Activated gamma-delta T cell treated with Interleukin-2 at 50 U/mL for 16 hours (primary cell): ENCODE measurements around the gene APLP1.
"Not testable (repeated sequence)": the region's sequence is repeated elsewhere in the genome, so short reads cannot be mapped to it uniquely, and the experiment has no call there.

Experiments
- DNase-seq: peaks from one replicate; pipeline ENCODE4 v3.0.0-alpha.2; 2020

APLP1 gene

DNA sequence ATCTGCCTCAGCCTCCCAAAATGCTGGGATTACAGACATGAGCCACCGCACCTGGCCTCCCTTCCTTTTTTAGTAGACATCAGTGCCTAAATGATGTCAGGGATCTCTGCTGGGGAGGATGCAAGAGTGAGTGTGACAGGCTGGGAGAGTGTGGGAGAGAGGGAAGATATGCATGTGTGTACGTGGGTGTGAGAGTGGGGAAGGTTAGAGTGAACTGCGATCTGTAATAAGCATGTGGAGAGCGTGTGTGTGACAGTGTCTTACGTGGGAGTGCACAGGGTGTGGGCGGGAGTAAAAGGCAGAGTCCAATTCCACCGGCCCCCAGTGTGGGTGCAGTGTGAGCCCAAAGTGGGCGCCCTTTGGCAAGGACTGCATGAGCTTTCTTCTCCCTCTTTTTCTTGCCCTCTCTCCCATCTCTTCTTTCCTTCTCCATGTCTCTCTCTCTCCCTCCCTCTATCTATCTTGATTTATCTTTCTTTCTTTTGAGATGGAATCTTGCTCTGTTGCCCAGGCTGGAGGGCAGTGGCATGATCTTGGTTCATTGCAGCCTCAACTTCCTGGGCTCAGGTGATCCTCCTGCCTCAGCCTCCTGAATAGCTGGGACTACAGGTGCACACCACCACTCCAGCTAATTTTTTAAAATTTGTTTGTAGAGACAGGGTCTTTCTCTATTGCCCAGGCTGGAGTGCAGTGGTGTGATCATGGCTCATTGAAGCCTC, 15.2 kb upstream of the APLP1 start:
- DNase-seq: no peak

DNA sequence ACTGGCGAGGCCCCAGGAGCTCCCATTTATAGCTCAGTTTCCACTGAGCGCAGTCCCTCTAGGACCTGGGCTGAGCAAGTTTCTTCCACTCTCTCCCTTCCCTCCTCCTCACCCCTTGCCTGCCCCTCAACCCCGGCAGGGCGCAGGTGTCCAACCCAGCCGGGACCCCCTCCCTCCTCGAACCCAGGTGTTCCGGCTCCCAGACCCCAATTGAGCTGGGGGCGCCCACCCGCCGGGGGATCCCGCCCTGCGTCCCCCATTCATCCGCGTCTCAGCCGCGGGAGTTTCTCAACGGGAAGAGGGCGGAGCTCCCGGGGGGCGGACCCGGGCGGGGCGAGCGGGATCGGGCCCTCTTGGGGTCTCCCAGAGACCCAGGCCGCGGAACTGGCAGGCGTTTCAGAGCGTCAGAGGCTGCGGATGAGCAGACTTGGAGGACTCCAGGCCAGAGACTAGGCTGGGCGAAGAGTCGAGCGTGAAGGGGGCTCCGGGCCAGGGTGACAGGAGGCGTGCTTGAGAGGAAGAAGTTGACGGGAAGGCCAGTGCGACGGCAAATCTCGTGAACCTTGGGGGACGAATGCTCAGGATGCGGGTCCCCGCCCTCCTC, 11.7 kb upstream of the APLP1 start, which contains the start of gene KIRREL2:
KIRREL2 (plus strand) TSS at position 366 of the 604 bp plus-strand sequence; CDS start at position 575, 209 bp downstream.
- DNase-seq: no peak

DNA sequence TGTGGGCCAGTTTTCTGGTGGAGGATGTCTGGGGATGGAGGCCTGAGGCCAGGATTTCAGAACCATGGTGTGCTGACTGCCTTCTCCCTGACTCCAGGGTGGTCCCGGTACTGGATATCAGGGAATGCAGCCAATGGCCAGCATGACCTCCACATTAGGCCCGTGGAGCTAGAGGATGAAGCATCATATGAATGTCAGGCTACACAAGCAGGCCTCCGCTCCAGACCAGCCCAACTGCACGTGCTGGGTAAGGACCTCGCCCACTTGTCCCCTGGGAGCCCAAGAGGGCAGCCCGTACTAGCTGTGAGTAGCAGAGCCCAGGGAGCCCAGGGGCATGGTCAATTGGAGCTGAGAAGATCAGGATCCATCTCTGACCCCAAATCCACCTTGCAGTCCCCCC, 10.1 kb upstream of the APLP1 start:
- DNase-seq: no peak

DNA sequence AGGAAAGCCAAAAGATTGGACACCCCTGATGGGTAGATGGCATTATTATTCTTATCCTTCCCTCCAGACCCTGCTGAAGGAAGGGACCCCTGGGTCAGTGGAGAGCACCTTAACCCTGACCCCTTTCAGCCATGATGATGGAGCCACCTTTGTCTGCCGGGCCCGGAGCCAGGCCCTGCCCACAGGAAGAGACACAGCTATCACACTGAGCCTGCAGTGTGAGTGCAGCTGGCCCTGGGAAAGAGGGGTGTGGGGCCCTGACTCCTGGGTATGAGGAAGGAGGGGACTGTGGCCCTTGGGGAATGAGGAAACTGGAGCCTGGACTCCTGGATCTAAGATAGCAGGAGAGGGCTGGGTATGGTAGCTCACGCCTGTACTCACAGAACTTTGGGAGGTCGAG, 9.0 kb upstream of the APLP1 start:
- no peak for DNase-seq

DNA sequence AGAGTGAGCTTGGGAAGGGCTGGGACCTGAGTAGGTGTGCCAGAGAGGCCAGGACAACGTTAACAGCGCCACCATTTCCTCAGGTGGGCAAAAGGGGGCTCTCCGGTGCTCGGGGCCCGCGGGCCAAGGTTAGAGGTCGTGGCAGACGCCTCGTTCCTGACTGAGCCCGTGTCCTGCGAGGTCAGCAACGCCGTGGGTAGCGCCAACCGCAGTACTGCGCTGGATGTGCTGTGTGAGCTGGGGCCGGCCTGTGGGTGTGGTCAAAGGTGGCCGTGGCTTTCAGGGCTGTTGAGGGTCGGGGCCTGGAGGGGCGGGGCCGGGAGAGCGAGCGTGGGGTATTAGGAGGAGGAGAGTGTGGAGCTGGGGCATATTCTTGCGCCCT, 7.9 kb upstream of the APLP1 start:
- DNase-seq: no peak

DNA sequence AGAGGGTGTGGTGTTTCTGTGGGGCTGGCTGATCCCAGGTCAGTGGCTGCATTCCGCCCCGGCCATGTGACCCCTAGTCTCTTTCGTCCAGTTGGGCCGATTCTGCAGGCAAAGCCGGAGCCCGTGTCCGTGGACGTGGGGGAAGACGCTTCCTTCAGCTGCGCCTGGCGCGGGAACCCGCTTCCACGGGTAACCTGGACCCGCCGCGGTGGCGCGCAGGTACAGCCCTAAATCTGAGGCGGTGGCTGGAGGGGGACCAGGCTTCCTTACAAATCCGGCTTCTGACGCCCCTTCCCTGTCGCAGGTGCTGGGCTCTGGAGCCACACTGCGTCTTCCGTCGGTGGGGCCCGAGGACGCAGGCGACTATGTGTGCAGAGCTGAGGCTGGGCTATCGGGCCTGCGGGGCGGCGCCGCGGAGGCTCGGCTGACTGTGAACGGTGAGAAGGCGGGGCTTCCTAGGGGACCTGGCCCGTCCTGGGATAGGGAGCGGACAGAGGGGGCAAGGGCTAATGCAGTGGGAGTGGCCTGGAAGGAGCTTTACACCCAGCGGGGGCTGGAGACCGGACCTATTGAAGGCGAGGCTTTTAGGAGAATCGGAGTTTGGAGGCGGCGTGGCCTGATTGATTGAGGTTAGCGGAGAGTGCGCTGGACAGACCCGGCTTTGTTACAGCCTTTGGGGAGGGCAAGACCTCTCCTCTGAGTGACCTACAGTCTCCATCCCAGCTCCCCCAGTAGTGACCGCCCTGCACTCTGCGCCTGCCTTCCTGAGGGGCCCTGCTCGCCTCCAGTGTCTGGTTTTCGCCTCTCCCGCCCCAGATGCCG, 7.3 kb upstream of the APLP1 start:
- no peak for DNase-seq

DNA sequence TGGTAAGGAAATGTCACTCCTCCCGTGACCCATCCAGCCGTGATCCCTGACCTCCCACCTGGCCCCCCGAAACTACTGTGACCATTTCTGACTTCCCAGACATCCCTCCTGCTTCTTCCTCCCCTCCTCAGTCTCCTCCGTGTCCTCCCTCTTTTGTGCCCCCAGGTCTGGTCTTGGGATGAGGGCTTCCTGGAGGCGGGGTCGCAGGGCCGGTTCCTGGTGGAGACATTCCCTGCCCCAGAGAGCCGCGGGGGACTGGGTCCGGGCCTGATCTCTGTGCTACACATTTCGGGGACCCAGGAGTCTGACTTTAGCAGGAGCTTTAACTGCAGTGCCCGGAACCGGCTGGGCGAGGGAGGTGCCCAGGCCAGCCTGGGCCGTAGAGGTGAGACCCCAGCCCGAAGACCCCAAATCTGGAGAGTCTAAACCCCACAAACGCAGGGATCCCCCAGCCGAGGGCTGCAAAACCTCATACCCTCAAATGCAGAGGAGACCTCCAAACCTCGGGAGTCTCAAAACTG, 6.7 kb upstream of the APLP1 start:
- no peak for DNase-seq

DNA sequence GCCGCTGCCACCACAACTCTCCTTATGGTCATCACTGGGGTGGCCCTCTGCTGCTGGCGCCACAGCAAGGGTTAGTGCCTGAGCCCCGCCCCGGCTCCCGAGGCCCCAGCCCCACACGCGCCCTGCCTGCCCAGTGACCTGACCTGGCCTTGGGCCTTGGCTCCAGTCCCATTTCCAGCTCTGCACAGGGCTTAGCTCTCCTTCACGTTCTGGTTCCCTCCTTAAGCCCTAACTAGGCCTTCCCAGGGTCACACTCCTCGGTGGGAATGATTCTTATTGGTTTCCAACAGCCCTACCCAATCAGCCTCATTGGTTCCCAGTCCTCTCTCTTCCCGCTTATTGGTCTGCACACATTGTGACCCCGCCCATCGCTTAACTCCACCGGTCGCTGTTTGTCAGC, 5.8 kb upstream of the APLP1 start:
- no peak for DNase-seq

DNA sequence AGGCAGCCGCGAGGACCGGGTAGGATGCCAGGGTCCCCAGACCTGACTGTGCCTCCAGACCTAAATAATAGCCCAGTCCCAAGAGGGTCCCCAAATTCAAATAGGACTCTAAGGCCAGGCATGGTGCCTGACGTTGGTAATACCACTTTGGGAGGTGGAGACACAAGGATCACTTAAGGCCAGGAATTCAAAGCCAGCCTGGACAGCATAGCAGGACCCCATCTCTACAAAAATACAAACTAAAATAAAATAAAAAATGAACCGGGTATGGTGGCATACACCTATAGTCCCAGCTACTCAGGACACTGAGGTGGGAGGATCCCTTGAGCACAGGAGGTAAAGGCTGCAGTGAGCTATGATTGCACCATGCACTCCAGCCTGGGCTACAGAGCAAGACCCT, 5.4 kb upstream of the APLP1 start:
- DNase-seq: no peak

DNA sequence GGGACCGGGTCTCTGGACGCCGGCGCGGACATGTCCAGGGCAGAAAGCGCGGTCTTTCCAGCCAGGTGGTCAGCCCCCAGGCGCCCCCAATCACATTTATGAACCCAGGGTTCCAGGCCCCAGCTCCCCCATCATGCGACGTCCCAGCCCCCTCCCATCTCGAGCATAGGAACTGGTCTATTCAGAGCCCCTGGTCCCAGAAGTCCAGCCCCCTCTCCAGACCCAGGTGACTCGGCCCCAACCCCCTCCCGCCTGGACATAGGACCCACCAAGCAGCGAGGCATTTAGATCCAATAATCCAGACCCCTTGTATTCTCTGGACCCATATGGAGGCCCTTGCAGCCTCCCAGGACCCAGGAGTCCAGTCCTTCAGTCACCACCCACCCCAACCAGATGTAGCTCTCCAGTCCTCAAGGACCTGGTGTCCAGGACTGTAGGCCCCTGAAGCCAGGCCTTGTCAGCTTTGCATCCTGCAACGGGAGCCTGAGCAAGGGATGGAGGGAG, 501 bp downstream of the APLP1 start:
- DNase-seq: no peak

DNA sequence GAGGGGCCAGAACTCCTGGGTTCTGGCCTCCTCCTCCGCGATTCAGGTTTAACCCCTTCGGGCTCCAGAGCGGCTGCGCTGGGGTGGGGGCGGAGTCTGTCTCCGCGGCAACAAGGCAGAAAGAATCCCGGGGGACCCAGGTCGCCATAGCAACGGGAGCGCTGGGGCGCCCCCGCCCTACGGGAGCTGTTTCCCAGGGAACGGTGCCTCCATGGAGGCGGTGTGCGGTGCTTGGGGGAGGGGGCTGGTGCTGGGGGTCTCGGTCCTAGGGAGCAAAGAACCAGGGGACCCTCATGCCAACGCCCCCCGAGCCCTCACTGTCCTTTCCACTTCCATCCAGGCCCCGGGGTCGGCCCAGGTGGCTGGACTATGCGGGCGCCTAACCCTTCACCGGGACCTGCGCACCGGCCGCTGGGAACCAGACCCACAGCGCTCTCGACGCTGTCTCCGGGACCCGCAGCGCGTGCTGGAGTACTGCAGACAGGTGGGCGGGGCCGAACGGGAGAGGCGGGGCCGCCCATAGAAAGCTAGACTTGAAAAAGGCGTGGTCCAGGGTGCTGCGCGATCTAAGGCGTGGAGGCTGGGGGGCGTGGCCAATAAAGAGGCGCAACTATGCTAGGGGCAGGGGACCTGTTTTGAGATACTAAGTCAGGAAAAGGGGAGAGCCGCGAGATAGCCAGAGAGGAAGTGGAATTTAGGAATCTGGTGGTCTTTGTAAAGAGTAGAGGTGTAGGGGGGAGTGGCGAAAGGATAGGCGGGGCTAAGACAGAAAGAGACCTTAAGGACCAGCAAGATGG, 1.2 kb downstream of the APLP1 start:
- peak; percentile 62 for DNase-seq

DNA sequence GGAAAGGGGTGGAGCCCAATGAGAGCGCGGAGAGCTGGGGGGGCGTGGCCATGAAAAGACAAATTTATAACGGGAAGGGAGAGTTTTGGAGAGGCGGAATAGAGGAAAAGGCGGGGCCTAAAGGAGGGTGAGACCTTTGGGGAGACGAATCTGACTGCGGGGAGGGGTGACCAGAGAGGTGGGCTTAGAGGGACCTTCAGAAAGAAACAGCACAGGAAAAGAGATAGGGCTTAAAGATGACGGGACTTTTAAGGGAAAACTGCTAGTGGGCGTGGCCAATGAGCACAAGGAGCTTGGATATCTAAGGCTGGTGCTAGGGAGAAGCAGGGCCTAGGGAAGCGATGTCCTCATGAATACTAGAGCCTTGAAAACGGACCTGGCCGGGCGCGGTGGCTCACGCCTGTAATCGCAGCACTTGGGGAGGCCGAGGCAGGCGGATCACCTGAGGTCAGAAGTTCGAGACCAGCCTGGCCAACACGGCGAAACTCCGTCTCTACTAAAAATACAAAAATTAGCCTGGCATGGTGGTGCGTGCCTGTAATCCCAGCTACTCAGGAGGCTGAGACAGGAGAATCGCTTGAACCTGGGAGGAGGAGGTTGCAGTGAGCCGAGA, 1.9 kb downstream of the APLP1 start:
- DNase-seq: not testable (repeated sequence)

DNA sequence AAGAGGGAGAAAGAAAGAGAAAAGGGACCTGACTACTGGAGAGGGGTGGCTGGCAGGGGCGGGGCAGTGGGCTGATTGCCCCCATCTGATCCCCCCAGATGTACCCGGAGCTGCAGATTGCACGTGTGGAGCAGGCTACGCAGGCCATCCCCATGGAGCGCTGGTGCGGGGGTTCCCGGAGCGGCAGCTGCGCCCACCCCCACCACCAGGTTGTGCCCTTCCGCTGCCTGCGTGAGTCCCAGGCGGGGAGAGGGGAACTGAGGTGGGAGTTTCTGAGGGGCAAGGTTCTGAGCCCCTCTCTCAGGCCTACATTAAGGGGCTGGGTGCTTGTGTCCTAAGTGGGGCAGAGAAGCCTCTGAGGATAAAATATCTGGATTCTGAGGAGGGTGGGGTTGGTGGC, 2.4 kb downstream of the APLP1 start:
- DNase-seq: no peak

DNA sequence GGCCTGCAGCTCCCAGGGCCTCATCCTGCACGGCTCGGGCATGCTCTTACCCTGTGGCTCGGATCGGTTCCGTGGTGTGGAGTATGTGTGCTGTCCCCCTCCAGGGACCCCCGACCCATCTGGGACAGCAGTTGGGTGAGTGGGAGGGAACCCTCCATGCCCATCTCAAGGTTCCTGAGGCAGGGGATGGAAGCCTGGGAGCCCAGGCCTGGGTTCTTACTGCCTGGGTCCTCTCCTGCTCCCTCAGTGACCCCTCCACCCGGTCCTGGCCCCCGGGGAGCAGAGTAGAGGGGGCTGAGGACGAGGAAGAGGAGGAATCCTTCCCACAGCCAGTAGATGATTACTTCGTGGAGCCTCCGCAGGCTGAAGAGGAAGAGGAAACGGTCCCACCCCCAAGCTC, 3.2 kb downstream of the APLP1 start:
- no peak for DNase-seq

DNA sequence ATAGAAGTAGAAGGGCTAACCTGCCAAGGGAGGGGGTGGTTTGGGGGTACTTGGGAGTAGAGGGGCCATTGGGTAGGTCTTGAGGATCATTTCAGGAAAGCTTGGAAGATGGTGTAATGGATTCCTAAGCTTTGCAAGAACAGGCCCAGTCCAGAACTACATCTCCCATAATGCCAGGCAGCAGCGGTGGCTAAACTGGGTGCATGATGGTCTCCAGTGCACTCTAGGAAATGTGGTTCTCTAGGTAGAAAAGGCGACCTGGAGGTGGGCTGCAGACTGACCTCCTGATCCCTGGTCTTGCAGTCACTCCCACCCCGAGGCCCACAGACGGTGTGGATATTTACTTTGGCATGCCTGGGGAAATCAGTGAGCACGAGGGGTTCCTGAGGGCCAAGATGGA, 3.8 kb downstream of the APLP1 start:
- no peak for DNase-seq

DNA sequence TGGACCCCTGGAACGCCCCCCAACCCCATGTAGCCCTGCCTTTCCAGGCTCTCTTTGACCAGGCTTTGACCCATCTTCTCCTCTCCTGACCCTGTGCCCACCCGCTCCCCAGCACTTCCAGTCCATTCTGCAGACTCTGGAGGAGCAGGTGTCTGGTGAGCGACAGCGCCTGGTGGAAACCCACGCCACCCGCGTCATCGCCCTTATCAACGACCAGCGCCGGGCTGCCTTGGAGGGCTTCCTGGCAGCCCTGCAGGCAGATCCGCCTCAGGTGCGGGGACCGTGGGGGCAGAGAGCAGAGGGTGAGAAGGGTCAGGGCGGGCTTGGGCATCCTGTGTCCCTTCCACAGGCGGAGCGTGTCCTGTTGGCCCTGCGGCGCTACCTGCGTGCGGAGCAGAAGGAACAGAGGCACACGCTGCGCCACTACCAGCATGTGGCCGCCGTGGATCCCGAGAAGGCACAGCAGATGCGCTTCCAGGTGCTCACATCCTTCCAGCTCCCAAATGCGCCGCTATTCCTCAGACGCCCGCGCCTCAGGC, 6.1 kb downstream of the APLP1 start:
- DNase-seq: no peak

DNA sequence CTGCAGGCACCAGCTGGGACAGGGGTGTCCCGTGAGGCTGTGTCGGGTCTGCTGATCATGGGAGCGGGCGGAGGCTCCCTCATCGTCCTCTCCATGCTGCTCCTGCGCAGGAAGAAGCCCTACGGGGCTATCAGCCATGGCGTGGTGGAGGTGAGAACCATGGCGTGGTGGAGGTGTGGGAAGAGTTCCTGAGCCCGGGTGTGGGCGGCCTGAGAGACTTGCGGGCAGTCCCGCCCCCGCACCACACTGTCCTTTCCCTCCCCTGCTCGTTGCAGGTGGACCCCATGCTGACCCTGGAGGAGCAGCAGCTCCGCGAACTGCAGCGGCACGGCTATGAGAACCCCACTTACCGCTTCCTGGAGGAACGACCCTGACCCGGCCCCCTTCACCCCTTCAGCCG, 10.7 kb downstream of the APLP1 start:
- DNase-seq: no peak

DNA sequence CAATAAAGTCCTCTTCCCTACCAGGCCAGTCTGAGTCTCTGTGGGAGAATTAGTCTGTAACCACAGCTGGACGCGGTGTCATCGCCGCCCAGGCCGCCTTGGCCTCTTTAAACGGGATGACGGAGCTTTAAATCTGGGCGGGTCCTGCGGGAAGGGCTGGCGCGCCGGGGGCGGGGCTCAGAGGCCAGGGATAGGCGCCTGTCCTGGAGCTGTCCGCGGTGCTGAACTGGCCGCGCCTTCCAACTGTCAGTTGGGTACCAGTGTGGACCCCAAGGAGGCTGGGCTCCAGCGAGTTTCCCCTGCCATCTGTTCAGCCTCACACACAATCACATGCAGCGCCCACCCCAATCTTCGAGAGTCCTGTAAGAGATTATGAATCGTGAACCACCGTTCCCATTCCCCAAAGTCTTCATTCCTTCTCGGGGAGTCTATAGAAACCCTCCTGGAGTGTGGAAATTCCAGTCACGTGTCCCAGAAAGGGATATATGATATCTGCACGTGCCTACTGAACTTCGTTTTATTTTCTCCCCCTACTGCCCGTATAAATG, 11.5 kb downstream of the APLP1 start:
- peak; percentile 65 for DNase-seq

DNA sequence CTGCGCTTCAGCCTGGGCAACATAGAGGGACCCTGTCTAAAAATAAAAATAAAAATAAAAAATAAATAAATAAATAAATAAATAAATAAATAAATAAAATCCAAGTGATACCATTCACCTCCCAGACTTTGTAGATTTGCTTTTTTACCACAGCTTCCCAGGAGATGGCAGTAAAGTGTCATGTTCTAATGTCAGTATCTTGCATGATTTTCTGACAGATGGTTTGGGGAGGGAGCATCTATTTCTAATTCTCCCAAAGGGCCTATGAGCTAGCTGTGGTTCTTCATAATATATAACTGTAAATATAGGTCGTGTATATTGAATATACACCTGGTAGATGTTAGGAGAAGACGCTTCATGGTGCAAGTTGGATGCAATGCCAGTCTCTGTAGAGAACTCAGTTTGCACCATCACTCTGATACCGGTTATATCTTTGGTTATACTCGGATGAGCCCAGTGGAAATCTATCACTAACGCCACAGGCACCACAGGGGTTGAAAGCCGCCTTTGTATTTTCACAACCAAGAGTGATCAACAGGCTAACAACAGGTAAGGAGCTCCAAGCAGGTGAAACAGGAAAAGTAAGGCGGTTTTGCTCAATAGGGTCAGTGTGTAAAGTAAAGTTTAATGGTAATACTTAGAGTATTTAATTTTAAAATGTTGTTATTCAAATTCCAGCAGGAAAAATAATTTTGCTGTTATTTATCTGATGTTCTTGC, 13.9 kb downstream of the APLP1 start:
- peak; percentile 41 for DNase-seq

DNA sequence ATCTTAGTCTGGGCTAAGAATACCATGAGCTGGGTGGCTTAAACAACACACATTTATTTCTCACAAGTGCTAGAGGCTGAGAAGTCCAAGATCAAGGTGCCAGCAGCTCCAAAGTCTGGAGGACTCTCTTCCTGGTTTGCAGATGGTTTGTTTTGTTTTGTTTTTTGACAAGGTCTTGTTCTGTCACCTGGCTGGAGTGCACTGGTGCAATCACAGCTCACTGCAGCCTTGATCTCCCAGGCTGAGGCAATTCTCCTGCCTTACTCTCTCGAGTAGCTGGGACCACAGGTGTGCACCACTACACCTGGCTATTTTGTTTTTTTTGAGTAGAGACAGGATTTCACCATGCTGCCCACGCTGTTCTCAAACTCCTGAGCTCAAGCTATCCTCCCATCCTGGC, 15.5 kb downstream of the APLP1 start:
- DNase-seq: no peak

DNA sequence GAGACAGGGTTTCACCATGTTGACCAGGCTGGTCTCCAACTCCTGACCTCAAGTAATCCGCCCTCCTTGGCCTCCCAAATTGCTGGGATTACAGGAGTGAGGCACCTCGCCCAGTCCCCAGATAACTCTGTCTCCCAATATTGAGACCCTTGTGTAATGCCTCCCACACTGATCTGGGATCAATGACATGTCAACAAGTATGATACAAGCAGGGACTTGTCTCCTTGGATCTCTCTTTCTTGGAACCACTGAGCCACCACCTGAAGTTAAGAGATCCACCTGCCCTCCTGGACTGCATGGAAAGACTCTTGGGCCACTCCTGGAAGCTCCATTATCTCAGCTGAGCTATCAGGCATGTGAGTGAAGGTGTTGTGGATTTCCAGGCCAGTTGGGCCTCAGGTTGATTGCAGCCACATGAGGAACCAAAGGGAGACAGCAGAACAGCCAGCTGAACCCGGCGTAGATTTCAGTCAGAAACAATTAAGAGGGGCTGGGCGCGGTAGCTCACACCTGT, 16.9 kb downstream of the APLP1 start:
- no peak for DNase-seq
